B cell (primary cell): ENCODE measurements around the gene TEX101. TPM values are rescaled to one million over a fixed set of nuclear protein-coding genes. Genes with fewer than 3 reads are reported as not detected.

Experiments used
- ATAC-seq: fragments of 200-7000 bp; cut with Tn5 transposase; one replicate; pipeline ENCODE4 v1.10.0; 2021; ENCODE audit warnings: low read depth, mild to moderate bottlenecking, moderate number of reproducible peaks, moderate library complexity
- CTCF ChIA-PET: fragments of 350-600 bp; sonication (Branson Sonifier 250); formaldehyde crosslinking; loops from one replicate; lab custom pipeline; 2021; ENCODE audit warnings: antibody characterized with exemption, inconsistent platforms; lab: Charles Lee
- POLR2A ChIA-PET: fragments of 350-600 bp; sonication (Branson Sonifier 250); formaldehyde crosslinking; loops from one replicate; lab custom pipeline; 2021; ENCODE audit warnings: antibody characterized with exemption; lab: Charles Lee
- DNase-seq: peaks from one replicate; pipeline ENCODE4 v3.0.0; 2013
- H2AFZ ChIP-seq: 2 replicates; pipeline ENCODE4 v1.6.1; 2012; ENCODE audit warnings: mild to moderate bottlenecking, low read depth, low read length; ENCODE audit not compliant: insufficient read depth, poor library complexity, severe bottlenecking
- H3K27ac ChIP-seq, 2 donors: 1 replicate in 1 of 2; 2 replicates in 1 of 2; pipeline ENCODE4 v1.5.1; 2012 to 2013; ENCODE audit warnings: low read length in 2 of 2, mild to moderate bottlenecking in 2 of 2, moderate library complexity in 1 of 2
- H3K27me3 ChIP-seq, 4 experiments: fragments of 200-600 bp in 1 of 4; sonication (generic) in 1 of 4; replicated peaks in 1 of 4; 1 replicate in 2 of 4; 2 replicates in 2 of 4; pipeline versions ENCODE4 v1.6.1 to v1.7.0; 2013 to 2016; ENCODE audit warnings: low read length in 3 of 4, mild to moderate bottlenecking in 2 of 4, mixed read lengths in 1 of 4, moderate library complexity in 1 of 4; ENCODE audit not compliant: insufficient read depth in 4 of 4, control insufficient read depth in 3 of 4; ENCODE audit errors: control extremely low read depth in 1 of 4
- H3K36me3 ChIP-seq, 2 experiments: replicated peaks in 1 of 2; 1 replicate in 1 of 2; 2 replicates in 1 of 2; pipeline versions ENCODE4 v1.6.1 to v1.7.1; 2013; ENCODE audit warnings: low read length in 1 of 2; ENCODE audit not compliant: insufficient read depth in 2 of 2, control insufficient read depth in 1 of 2; ENCODE audit errors: control extremely low read depth in 1 of 2, extremely low read depth in 1 of 2
- H3K4me1 ChIP-seq, 2 donors: fragments of 200-600 bp in 1 of 2; sonication (generic) in 1 of 2; 1 replicate in 1 of 2; 2 replicates in 1 of 2; pipeline versions ENCODE4 v1.5.1 to v1.6.1; 2013 to 2017; ENCODE audit warnings: low read length in 2 of 2; ENCODE audit not compliant: control insufficient read depth in 2 of 2, insufficient read depth in 2 of 2
- H3K4me2 ChIP-seq: replicated peaks from 2 replicates; pipeline ENCODE3; 2012; ENCODE audit warnings: mild to moderate bottlenecking, low read depth, low read length; ENCODE audit not compliant: poor library complexity, severe bottlenecking
- H3K4me3 ChIP-seq, 5 experiments: fragments of 200-600 bp in 1 of 5; sonication (generic) in 1 of 5; 1 replicate in 3 of 5; 2 replicates in 2 of 5; pipeline versions ENCODE4 v1.5.1 to v1.7.0; 2011 to 2016; ENCODE audit warnings: low read length in 4 of 5, mild to moderate bottlenecking in 4 of 5, low read depth in 2 of 5, control low read depth in 1 of 5, moderate library complexity in 1 of 5; ENCODE audit not compliant: insufficient read depth in 1 of 5; ENCODE audit errors: control extremely low read depth in 1 of 5, extremely low read depth in 1 of 5
- H3K79me2 ChIP-seq: fragments of 200-600 bp; sonication (generic); one replicate; pipeline ENCODE4 v1.6.0; 2016; ENCODE audit warnings: low read length; ENCODE audit not compliant: control insufficient read depth, insufficient read depth
- H3K9ac ChIP-seq: fragments of 200-600 bp; sonication (generic); 2 replicates; pipeline ENCODE4 v1.6.1; 2017; ENCODE audit warnings: mild to moderate bottlenecking, low read length, moderate library complexity
- H3K9me3 ChIP-seq, 3 donors: one replicate each; pipeline versions ENCODE4 v1.6.1 to v1.7.1; 2013; ENCODE audit warnings: low read length in 2 of 3; ENCODE audit not compliant: control insufficient read depth in 2 of 3, insufficient read depth in 1 of 3; ENCODE audit errors: control extremely low read depth in 1 of 3
- H4K20me1 ChIP-seq: 2 replicates; pipeline ENCODE4 v1.6.0; 2012; ENCODE audit warnings: mild to moderate bottlenecking, low read length; ENCODE audit not compliant: insufficient read depth, control insufficient read depth, poor library complexity, severe bottlenecking
- H3K27ac Mint-ChIP-seq: one replicate; pipeline ENCODE4 v1.8.0; 2021; ENCODE audit warnings: mixed read lengths
- H3K27me3 Mint-ChIP-seq: one replicate; pipeline ENCODE4 v1.8.0; 2021; ENCODE audit warnings: mixed read lengths
- H3K4me1 Mint-ChIP-seq: one replicate; pipeline ENCODE4 v1.8.0; 2021; ENCODE audit warnings: mixed read lengths
- H3K4me3 Mint-ChIP-seq: one replicate; pipeline ENCODE4 v1.8.0; 2021; ENCODE audit warnings: mixed read lengths
- H3K9me3 Mint-ChIP-seq: one replicate; pipeline ENCODE4 v1.8.0; 2022; ENCODE audit warnings: mixed read lengths; ENCODE audit not compliant: insufficient read depth
- CTCF ChIP-seq: fragments of 200-600 bp; IDR thresholded peaks from one replicate; pipeline ENCODE4 v1.8.0; 2022; ENCODE audit warnings: antibody characterized with exemption, mild to moderate bottlenecking
- EZH2 ChIP-seq: IDR thresholded peaks from 2 replicates; pipeline ENCODE4 v1.6.1; 2012; ENCODE audit warnings: borderline replicate concordance, low read depth, mild to moderate bottlenecking, moderate library complexity, low read length; ENCODE audit not compliant: insufficient read depth, poor library complexity, severe bottlenecking
- WGBS: methylation state at CpG from one replicate; pipeline ENCODE4 v1.1.5; 2013; ENCODE audit warnings: missing lambda C conversion rate; ENCODE audit not compliant: insufficient coverage; 5-methylcytosine and 5-hydroxymethylcytosine counted together
- intact Hi-C: fragments of 100-400 bp; cut with micrococcal nuclease; formaldehyde crosslinking; loops from one replicate; pipeline ENCODE4 v1.10.0; 2022
- polyA plus RNA-seq: library from polyadenylated mRNA; depleted of rRNA; stranded (reverse); fragments of >200 nt; gene quantifications from 2 replicates; pipeline ENCODE4 v1.2.3, GENCODE V29; 2012
- total RNA-seq, 2 donors: library from RNA; stranded (reverse); fragments of 120-200 nt in 1 of 2; gene quantifications; 1 replicate in 1 of 2; 2 replicates in 1 of 2; pipeline versions ENCODE4 v1.2.3 to v1.2.4, GENCODE V29; 2013 to 2022

TEX101 gene
- total and polyA plus RNA-seq, 2 donors (not counting 1 experiment from before 2014, with no cell fraction given), result not detected

- WGBS, result 89% methylated on average over 6 of the region's 6 CpGs
- Histone ChIP-seq H3K4me2 (no peak overlapping the region), H3K36me3 (no peaks in the 10 kb centered on the region), H4K20me1 (no peaks in the 10 kb centered on the region), H3K9ac (no peak overlapping the region), H3K4me1 (no peaks in the 10 kb centered on the region), H3K27me3 (peaks cover 0 to 3% (median 0%) of the 10 kb centered on the region in 4 experiments), H2AFZ (no peak overlapping the region), H3K9me3 (peaks cover 0 to 36% (median 0%) of the 10 kb centered on the region in 3 donors), H3K27ac (no peak overlapping the region), H3K79me2 (no peaks in the 10 kb centered on the region), H3K4me3 (no peak overlapping the region)
- H3K4me1 Mint-ChIP-seq, result peaks cover 3% of the 10 kb centered on the region
- intact Hi-C loops, result no loop called here
- ATAC-seq (no peak), DNase-seq (no peak)
- no peak overlapping the region for H3K27ac Mint-ChIP-seq
- CTCF ChIA-PET, result no interaction called here
- H3K9me3 Mint-ChIP-seq, result peaks cover 5% of the 10 kb centered on the region
- H3K4me3 Mint-ChIP-seq, result no peak overlapping the region
- peaks cover 7% of the 10 kb centered on the region for H3K27me3 Mint-ChIP-seq
- POLR2A ChIA-PET, result no interaction called here
- TF ChIP-seq EZH2 (no peak), CTCF (no peak)
Measured at GRCh38 chr19:43412441-43412840, 2.2 kb upstream of the TEX101 start.

DNA sequence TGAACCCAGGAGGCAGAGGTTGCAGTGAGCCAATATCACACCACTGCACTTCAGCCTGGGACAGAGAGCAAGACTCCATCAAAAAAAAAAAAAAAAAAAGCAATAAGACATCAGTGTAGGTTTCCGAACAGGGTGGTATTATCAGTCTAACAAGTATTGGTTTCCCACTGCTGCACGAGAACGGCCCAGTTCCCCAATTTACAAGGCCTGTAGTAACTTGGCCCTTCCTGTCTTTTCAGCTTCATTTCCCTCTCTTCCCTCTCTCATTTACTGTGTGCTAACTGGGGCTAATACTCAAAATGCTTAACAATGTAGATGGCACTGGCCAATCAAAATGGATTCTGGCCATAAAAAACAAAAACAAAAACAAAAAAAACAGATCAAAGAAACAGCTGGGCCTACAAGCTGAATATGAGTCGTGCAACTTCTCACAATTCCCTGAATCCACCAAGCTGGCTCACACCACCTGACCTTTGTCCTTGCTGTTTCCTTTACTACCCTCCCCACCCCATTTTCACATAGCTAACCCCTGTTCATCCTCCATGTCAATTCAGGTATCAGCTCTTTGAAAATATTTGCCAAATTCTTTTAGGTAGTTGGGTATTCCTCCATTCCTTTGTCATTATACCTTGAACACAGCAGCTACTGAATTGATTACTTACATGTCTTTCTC, 2.4 kb downstream of the TEX101 start:
- ATAC-seq (no peak), DNase-seq (no peak)
- no peaks in the 10 kb centered on the region for H4K20me1 ChIP-seq
- H3K4me3 ChIP-seq, result no peak overlapping the region
- peaks cover 0 to 23% (median 0%) of the 10 kb centered on the region in 3 donors for H3K9me3 ChIP-seq
- no peak overlapping the region for H2AFZ ChIP-seq
- peaks cover 9% of the 10 kb centered on the region for H3K27me3 Mint-ChIP-seq
- H3K36me3 ChIP-seq, result no peaks in the 10 kb centered on the region
- intact Hi-C loops, result no loop called here
- peaks cover 3% of the 10 kb centered on the region for H3K4me1 Mint-ChIP-seq
- no peaks in the 10 kb centered on the region for H3K27me3 ChIP-seq
- no peak overlapping the region for H3K9ac ChIP-seq
- H3K9me3 Mint-ChIP-seq, result peaks cover 5% of the 10 kb centered on the region
- no peaks in the 10 kb centered on the region for H3K79me2 ChIP-seq
- H3K27ac Mint-ChIP-seq, result no peak overlapping the region
- no peak overlapping the region for H3K4me3 Mint-ChIP-seq
- no peak overlapping the region for H3K4me2 ChIP-seq
- ChIA-PET POLR2A (interaction anchor here (0.6 kb wide), 1 partner anchor 19 kb away, joined by 9 read pairs; no protein-coding TSS in a partner anchor), CTCF (interaction anchor here (0.6 to 1.0 kb wide), 2 partner anchors 16 to 101 kb away, joined by 3 read pairs; no protein-coding TSS in a partner anchor)
- WGBS, result 29% methylated on average over 3 of the region's 4 CpGs
- H3K4me1 ChIP-seq, result no peaks in the 10 kb centered on the region
- no peak for TF ChIP-seq CTCF
- no peak for TF ChIP-seq EZH2
- H3K27ac ChIP-seq, result no peak overlapping the region
